BE2C (cell line): ENCODE results near the gene LINC00305.

Experiments used
- DNase-seq: peaks from one replicate; pipeline ENCODE4 v3.0.0-alpha.2; 2020
- H3K27me3 ChIP-seq: fragments of 250-450 bp; sonication (Bioruptor Pico); 2 replicates; pipeline ENCODE4 v1.5.1; 2020; ENCODE audit warnings: mild to moderate bottlenecking
- H3K36me3 ChIP-seq: fragments of 250-450 bp; sonication (Bioruptor Pico); 2 replicates; pipeline ENCODE4 v1.5.1; 2020; ENCODE audit warnings: mild to moderate bottlenecking
- H3K4me1 ChIP-seq: fragments of 250-450 bp; sonication (Bioruptor Pico); 2 replicates; pipeline ENCODE4 v1.5.1; 2020
- H3K4me3 ChIP-seq: 2 replicates; pipeline ENCODE4 v1.5.1; 2011; ENCODE audit warnings: low read depth, low read length
- H3K9me3 ChIP-seq: fragments of 250-450 bp; sonication (Bioruptor Pico); 2 replicates; pipeline ENCODE4 v1.5.1; 2020
- CTCF ChIP-seq: IDR thresholded peaks from 2 replicates; pipeline ENCODE4 v1.5.1; 2012; ENCODE audit warnings: mild to moderate bottlenecking, low read depth, low read length

The LINC00305 gene

DNA sequence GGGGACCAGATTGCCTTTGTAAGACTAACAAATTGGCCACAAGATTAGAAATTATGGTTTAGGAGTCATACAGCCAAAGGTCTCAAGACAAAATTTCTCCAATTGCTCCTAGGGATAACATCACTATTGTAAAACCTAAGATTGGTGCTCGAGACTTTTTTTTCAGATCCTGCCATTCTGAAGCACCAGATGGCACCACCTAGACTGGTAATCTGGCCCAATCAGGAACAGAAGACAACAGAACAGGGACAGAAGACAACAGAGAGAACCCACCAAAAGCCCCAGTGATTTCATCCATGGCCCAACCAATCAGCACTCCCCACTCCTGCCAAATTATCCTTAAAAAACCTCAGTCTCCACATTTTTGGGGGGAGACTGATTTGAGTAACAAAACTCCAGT is 66.8 kb downstream of the LINC00305 start:
- no peak overlapping the region for H3K4me3 ChIP-seq
- DNase-seq = no peak
- H3K4me1 ChIP-seq = no peaks in the 10 kb centered on the region
- H3K9me3 ChIP-seq = no peaks in the 10 kb centered on the region
- H3K36me3 ChIP-seq = no peaks in the 10 kb centered on the region
- no peaks in the 10 kb centered on the region for H3K27me3 ChIP-seq
- TF ChIP-seq CTCF = no peak

DNA sequence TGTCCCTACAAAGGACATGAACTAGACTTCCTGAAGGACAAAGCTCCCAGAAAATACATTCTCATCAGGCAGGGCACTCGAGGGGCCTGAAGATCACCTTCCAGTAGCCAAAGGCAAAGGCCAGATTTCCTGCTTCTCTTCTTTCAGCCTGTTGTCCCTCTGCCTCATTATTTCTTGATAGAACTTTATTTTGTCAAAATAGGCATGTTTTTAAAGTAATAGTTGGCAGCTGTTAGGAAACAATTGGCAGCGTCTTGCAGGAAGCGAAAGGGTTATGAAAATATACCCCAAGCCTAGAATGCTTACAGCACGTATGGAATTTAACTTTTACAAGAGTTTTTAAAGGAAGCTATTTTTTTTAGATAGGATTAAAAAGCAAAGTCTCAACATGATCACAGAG is 74.9 kb downstream of the LINC00305 start:
- H3K36me3 ChIP-seq = no peaks in the 10 kb centered on the region
- H3K9me3 ChIP-seq = no peaks in the 10 kb centered on the region
- TF ChIP-seq CTCF = no peak
- no peak for DNase-seq
- no peaks in the 10 kb centered on the region for H3K4me1 ChIP-seq
- no peaks in the 10 kb centered on the region for H3K27me3 ChIP-seq
- no peak overlapping the region for H3K4me3 ChIP-seq

DNA sequence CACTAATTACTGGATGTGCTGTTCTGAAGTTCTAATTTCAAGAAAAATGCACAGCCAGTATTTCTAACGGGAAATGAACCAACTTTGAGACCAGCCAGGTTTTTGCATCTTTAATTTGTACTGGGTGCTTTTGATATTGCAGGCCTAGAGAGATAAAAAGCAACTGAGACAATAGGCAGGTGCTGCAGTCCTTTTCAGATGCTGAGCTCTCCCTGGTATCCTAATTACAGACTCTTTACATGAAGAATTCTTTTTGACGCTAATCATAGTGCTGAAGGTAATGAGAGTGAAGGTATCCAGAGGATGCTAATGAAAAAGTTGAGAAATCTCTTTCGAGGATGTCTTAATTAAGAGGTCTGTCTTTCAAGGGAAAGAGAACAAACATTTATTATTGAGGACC is 93.9 kb downstream of the LINC00305 start:
- Histone ChIP-seq H3K9me3 (no peaks in the 10 kb centered on the region), H3K36me3 (no peaks in the 10 kb centered on the region), H3K4me1 (no peaks in the 10 kb centered on the region), H3K27me3 (no peaks in the 10 kb centered on the region), H3K4me3 (no peak overlapping the region)
- no peak for DNase-seq
- no peak for TF ChIP-seq CTCF

GRCh38 chr18:64053246-64053645 is 95.6 kb downstream of the LINC00305 start:
- Histone ChIP-seq H3K9me3 (no peaks in the 10 kb centered on the region), H3K4me3 (no peak overlapping the region), H3K4me1 (no peaks in the 10 kb centered on the region), H3K27me3 (no peaks in the 10 kb centered on the region), H3K36me3 (no peaks in the 10 kb centered on the region)
- no peak for TF ChIP-seq CTCF
- DNase-seq = no peak

DNA sequence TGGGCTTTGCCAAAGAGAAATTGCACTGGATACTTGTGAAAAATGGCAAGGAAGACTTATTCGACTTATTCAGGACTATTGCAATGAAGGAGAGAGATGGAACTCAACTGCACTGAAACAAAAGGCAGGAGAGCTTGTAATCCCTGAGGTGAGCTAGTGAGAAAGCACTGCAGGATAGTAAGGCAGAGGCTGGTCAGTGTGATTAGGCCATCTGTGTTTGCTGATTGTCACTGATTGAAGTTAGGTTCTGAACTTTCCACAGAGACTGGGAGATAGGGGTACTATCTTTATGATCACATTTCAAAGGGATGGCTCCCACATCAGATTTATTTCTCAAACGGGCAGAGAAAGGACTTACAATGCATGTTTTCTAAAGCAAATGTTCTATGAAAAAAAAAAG is 96.1 kb downstream of the LINC00305 start:
- H3K4me3 ChIP-seq = no peak overlapping the region
- no peak for TF ChIP-seq CTCF
- no peaks in the 10 kb centered on the region for H3K4me1 ChIP-seq
- no peaks in the 10 kb centered on the region for H3K9me3 ChIP-seq
- no peaks in the 10 kb centered on the region for H3K27me3 ChIP-seq
- no peaks in the 10 kb centered on the region for H3K36me3 ChIP-seq
- DNase-seq = no peak

- DNase-seq = no peak
- H3K4me3 ChIP-seq = no peak overlapping the region
- TF ChIP-seq CTCF = no peak
- no peaks in the 10 kb centered on the region for H3K4me1 ChIP-seq
- H3K9me3 ChIP-seq = no peaks in the 10 kb centered on the region
- no peaks in the 10 kb centered on the region for H3K36me3 ChIP-seq
- no peaks in the 10 kb centered on the region for H3K27me3 ChIP-seq
These were observed 104.3 kb downstream of the LINC00305 start for GRCh38 chr18:64044616-64045015.
